Keratinocyte (primary cell): ENCODE data around the gene G3BP2. TPM values are rescaled to one million over a fixed set of nuclear protein-coding genes. Genes with fewer than 3 reads are reported as not detected.

Experiments
- DNase-seq: peaks from one replicate; pipeline ENCODE4 v3.0.0-alpha.2; 2011; ENCODE audit warnings: low read depth, missing footprints, low spot score
- FAIRE-seq: peaks from 2 replicates; lab custom pipeline; 2011; peaks lifted over from hg19 to GRCh38; lab: Jason Lieb, UNC
- H2AFZ ChIP-seq: 2 replicates; pipeline ENCODE4 v1.6.0; 2012; ENCODE audit warnings: low read length, control low read depth, inconsistent platforms; ENCODE audit not compliant: control insufficient read depth
- H3K27ac ChIP-seq: 2 replicates; pipeline ENCODE4 v1.5.1; 2011; ENCODE audit warnings: low read length; ENCODE audit not compliant: control insufficient read depth, insufficient read depth
- H3K27me3 ChIP-seq: 3 replicates; pipeline ENCODE4 v1.6.0; 2011; ENCODE audit warnings: low read length; ENCODE audit not compliant: control insufficient read depth, insufficient read depth; ENCODE audit errors: extremely low read depth
- H3K36me3 ChIP-seq, 2 experiments: 2 replicates in 1 of 2; 3 replicates in 1 of 2; pipeline ENCODE4 v1.5.1; 2011; ENCODE audit warnings: low read length in 2 of 2, mild to moderate bottlenecking in 1 of 2; ENCODE audit not compliant: control insufficient read depth in 2 of 2, insufficient read depth in 2 of 2; ENCODE audit errors: extremely low read depth in 1 of 2
- H3K4me1 ChIP-seq: 3 replicates; pipeline ENCODE4 v1.5.1; 2011; ENCODE audit warnings: low read length; ENCODE audit not compliant: control insufficient read depth, insufficient read depth; ENCODE audit errors: extremely low read depth
- H3K4me2 ChIP-seq: 3 replicates; pipeline ENCODE4 v1.6.0; 2011; ENCODE audit warnings: low read depth, low read length; ENCODE audit not compliant: control insufficient read depth, insufficient read depth; ENCODE audit errors: extremely low read depth
- H3K4me3 ChIP-seq, 3 experiments: fragments of 200-600 bp in 1 of 3; sonication (generic) in 1 of 3; 2 replicates in 2 of 3; 3 replicates in 1 of 3; pipeline ENCODE4 v1.5.1; 2011 to 2016; ENCODE audit warnings: low read length in 3 of 3, mild to moderate bottlenecking in 3 of 3, control low read depth in 2 of 3, inconsistent platforms in 1 of 3, low read depth in 1 of 3, mixed read lengths in 1 of 3, mixed run types in 1 of 3, moderate library complexity in 1 of 3; ENCODE audit not compliant: control insufficient read depth in 2 of 3, insufficient read depth in 2 of 3; ENCODE audit errors: extremely low read depth in 1 of 3
- H3K79me2 ChIP-seq: 2 replicates; pipeline ENCODE4 v1.6.0; 2012; ENCODE audit warnings: low read length; ENCODE audit not compliant: control insufficient read depth, insufficient read depth
- H3K9ac ChIP-seq: 3 replicates; pipeline ENCODE4 v1.6.0; 2011; ENCODE audit warnings: low read length; ENCODE audit not compliant: control insufficient read depth, insufficient read depth; ENCODE audit errors: extremely low read depth
- H3K9me1 ChIP-seq: 3 replicates; pipeline ENCODE4 v1.6.0; 2011; ENCODE audit warnings: low read length; ENCODE audit not compliant: control insufficient read depth, insufficient read depth; ENCODE audit errors: extremely low read depth
- H3K9me3 ChIP-seq: 2 replicates; pipeline ENCODE4 v1.5.1; 2012; ENCODE audit warnings: low read depth, low read length; ENCODE audit not compliant: control insufficient read depth
- H4K20me1 ChIP-seq: 3 replicates; pipeline ENCODE4 v1.6.0; 2011; ENCODE audit warnings: low read length; ENCODE audit not compliant: control insufficient read depth, insufficient read depth; ENCODE audit errors: extremely low read depth
- CTCF ChIP-seq, 3 experiments: IDR thresholded peaks in 1 of 3; conservative IDR thresholded peaks in 1 of 3; optimal IDR thresholded peaks in 1 of 3; 2 replicates in 2 of 3; 3 replicates in 1 of 3; pipeline versions ENCODE3 to v1.5.1; 2011; ENCODE audit warnings: low read length in 3 of 3, mild to moderate bottlenecking in 3 of 3, moderate library complexity in 2 of 3, control low read depth in 1 of 3, inconsistent platforms in 1 of 3; ENCODE audit not compliant: insufficient read depth in 2 of 3; ENCODE audit errors: extremely low read depth in 1 of 3
- EZH2 ChIP-seq: IDR thresholded peaks from one replicate; pipeline ENCODE4 v1.6.1; 2012; ENCODE audit warnings: inconsistent platforms, mild to moderate bottlenecking, low read length, moderate library complexity
- dilution Hi-C: fragments of 300-500 bp; cut with MboI; formaldehyde crosslinking; loops from one replicate; pipeline ENCODE4 v1.7.0; 2020; ENCODE audit warnings: low sequenced_read_pairs; ENCODE audit not compliant: extremely low pct_ligation_motif_present
- polyA plus RNA-seq, 5 experiments: library from polyadenylated mRNA; depleted of rRNA in 3 of 5; stranded (reverse) in 3 of 5; stranded (forward) in 1 of 5; unstranded in 1 of 5; fragments of >200 nt; gene quantifications; 1 replicate in 1 of 5; 2 replicates in 3 of 5; 3 replicates in 1 of 5; pipeline versions ENCODE4 v1.2.1 to v1.2.3, GENCODE V29; 2011 to 2012; ENCODE audit warnings: missing spikeins in 2 of 5, low read depth in 1 of 5, low replicate concordance in 1 of 5

Gene G3BP2
- polyA plus RNA-seq, 1 donor (not counting 4 experiments of a cell fraction or from before 2014, with no cell fraction given): 137 TPM

GRCh38 chr4:75599647-75600046 lies 73.6 kb downstream of the G3BP2 start:
- Histone ChIP-seq H3K4me2 (no peak overlapping the region), H3K79me2 (no peaks in the 10 kb centered on the region), H4K20me1 (no peaks in the 10 kb centered on the region), H3K4me3 (no peak overlapping the region), H2AFZ (no peak overlapping the region), H3K4me1 (no peaks in the 10 kb centered on the region), H3K9me1 (no peaks in the 10 kb centered on the region), H3K27ac (no peak overlapping the region), H3K27me3 (no peaks in the 10 kb centered on the region), H3K9ac (no peak overlapping the region), H3K36me3 (no peaks in the 10 kb centered on the region), H3K9me3 (no peaks in the 10 kb centered on the region)
- FAIRE-seq (no peak), DNase-seq (no peak)
- TF ChIP-seq EZH2: no peak
- dilution Hi-C loops: no loop called here

GRCh38 chr4:75598390-75598789 lies 74.8 kb downstream of the G3BP2 start:
- Histone ChIP-seq H3K27me3 (no peaks in the 10 kb centered on the region), H2AFZ (no peak overlapping the region), H4K20me1 (no peaks in the 10 kb centered on the region), H3K27ac (no peak overlapping the region), H3K9me3 (no peaks in the 10 kb centered on the region), H3K4me1 (no peaks in the 10 kb centered on the region), H3K4me2 (no peak overlapping the region), H3K9me1 (no peaks in the 10 kb centered on the region), H3K4me3 (no peak overlapping the region), H3K79me2 (no peaks in the 10 kb centered on the region), H3K9ac (no peak overlapping the region), H3K36me3 (no peaks in the 10 kb centered on the region)
- no peak for FAIRE-seq
- dilution Hi-C loops: no loop called here
- no peak for TF ChIP-seq CTCF (optimal IDR thresholded peaks at IDR 0.05 in 1 of 3, IDR thresholded peaks at IDR 0.05 in 1 of 3, conservative IDR thresholded peaks at IDR 0.05 in 1 of 3; ENCODE audit: extremely low read depth in 1 of 3, insufficient read depth in 2 of 3, low read length in 3 of 3)
- TF ChIP-seq EZH2: no peak
- no peak for DNase-seq

GRCh38 chr4:75596061-75596460 lies 77.2 kb downstream of the G3BP2 start:
- Histone ChIP-seq H3K4me3 (no peak overlapping the region), H3K27me3 (no peaks in the 10 kb centered on the region), H3K4me1 (no peaks in the 10 kb centered on the region), H4K20me1 (no peaks in the 10 kb centered on the region), H3K9me3 (no peaks in the 10 kb centered on the region), H3K9me1 (no peaks in the 10 kb centered on the region), H3K79me2 (no peaks in the 10 kb centered on the region), H3K4me2 (no peak overlapping the region), H2AFZ (no peak overlapping the region), H3K27ac (no peak overlapping the region), H3K9ac (no peak overlapping the region), H3K36me3 (no peaks in the 10 kb centered on the region)
- FAIRE-seq (no peak), DNase-seq (no peak)
- no peak for TF ChIP-seq EZH2
- TF ChIP-seq CTCF (optimal IDR thresholded peaks at IDR 0.05 in 1 of 3, IDR thresholded peaks at IDR 0.05 in 1 of 3, conservative IDR thresholded peaks at IDR 0.05 in 1 of 3; ENCODE audit: extremely low read depth in 1 of 3, insufficient read depth in 2 of 3, low read length in 3 of 3): no peak
- dilution Hi-C loops: no loop called here
